ENCODE data around the gene STAC3. TPM values are rescaled to one million over a fixed set of nuclear protein-coding genes. Genes with fewer than 3 reads are reported as not detected.

The STAC3 gene
- total RNA-seq, 2 donors from 2014 or later, result 5.9 to 6.8 TPM

GRCh38 chr12:57221169-57221917, 29.6 kb downstream of the STAC3 start:
- peaks cover 41% of the 10 kb centered on the region for H3K4me1 Mint-ChIP-seq

DNA sequence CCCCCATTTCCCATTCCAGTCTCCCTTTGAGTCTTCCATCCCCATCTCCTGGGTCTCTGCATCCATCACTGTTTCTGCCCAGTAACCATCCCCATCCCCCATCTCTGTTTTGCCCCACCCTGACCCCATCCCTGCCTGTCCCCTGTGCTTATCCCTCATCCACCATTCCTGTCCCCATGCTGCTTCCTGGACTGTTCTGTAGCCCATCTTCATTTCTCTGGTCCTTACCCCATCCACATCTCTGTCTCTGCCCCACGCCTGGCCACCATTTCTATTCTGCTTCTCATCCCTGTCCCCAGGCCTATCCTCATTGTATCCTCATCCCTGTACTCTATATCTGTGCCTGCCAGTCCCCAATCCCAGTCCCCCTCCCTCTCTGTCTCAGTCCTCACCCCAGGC, 30.2 kb downstream of the STAC3 start:
- peaks cover 41% of the 10 kb centered on the region for H3K4me1 Mint-ChIP-seq

More at GRCh38 chr12:57221169-57221917, 29.6 kb downstream of the STAC3 start:
- Histone ChIP-seq H3K9ac (ENCODE audit: extremely low read depth, low read length, poor library complexity, severe bottlenecking) (no peak overlapping the region), H3K27me3 (ENCODE audit: control insufficient read depth, insufficient read depth, low read length, poor library complexity, severe bottlenecking) (peaks cover 98% of the 10 kb centered on the region), H3K9me3 (ENCODE audit: control insufficient read depth, low read length) (no peaks in the 10 kb centered on the region), H3K36me3 (ENCODE audit: control insufficient read depth, insufficient read depth, low read length) (no peaks in the 10 kb centered on the region), H3K4me3 (ENCODE audit: low read length) (no peak overlapping the region), H3K4me1 (ENCODE audit: control insufficient read depth, insufficient read depth, low read length) (peaks cover 4% of the 10 kb centered on the region), H3K27ac (ENCODE audit: low read depth, low read length) (no peak overlapping the region)
- Mint-ChIP-seq H3K27me3 (ENCODE audit: insufficient read depth) (peaks cover 94% of the 10 kb centered on the region), H3K27ac (no peak overlapping the region), H3K9me3 (no peaks in the 10 kb centered on the region), H3K36me3 (ENCODE audit: low read depth) (no peaks in the 10 kb centered on the region), H3K4me3 (no peak overlapping the region)
- 15 to 18% methylated on average over 16 to 24 of the region's 24 CpGs for WGBS, 2 experiments (ENCODE audit: insufficient coverage in 1 of 2, insufficient read length in 1 of 2)
- TF ChIP-seq CTCF (conservative IDR thresholded peaks at IDR 0.05), result no peak
- no peak for DNase-seq

DNA sequence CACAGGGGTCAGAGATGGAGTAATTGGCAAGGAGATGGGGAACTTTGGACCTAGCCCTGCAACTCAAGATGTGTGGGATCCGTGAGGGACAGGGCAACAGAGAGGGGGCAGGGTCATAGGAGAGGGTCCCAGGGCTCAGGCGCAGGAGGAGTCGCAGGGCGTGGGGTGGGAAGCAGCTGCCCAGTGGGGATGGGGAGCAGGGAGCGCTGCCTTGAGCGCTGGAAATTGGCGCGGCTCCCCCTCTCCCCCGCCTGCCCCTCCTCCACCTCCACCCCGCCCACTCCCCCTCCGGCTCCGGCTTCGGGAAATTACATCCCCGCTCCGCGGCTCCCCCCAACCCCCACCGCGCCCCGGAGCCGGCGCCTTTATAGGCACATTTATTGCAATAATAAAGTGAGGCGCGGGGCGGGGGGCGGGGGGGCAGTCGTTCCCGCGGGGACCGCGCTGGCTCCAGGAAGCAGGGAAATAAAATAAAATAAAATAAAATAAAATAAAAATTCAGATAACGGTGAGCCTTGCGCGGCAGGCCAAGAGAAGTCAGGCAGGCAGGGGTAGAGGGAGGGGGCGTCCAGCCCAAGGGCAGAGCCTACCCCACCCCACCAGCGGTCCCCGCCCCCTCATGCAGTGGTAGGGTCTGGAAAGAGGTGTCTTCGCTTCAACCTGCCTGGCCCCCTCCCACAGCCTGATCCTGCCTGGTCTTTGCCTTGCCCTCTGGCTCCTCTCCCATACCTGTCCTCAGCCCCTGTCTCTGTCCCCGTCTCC, 30.8 kb downstream of the STAC3 start:
- Histone ChIP-seq H3K4me3 (ENCODE audit: low read length) (peak overlapping the region; percentile 45), H3K27ac (ENCODE audit: low read depth, low read length) (no peak overlapping the region)
- peak overlapping the region; percentile 30 for H3K4me3 Mint-ChIP-seq

More for the DNA sequence above, 30.2 kb downstream of the STAC3 start:
- no peak overlapping the region for H3K27ac ChIP-seq (ENCODE audit: low read depth, low read length)
- peaks cover 98% of the 10 kb centered on the region for H3K27me3 ChIP-seq (ENCODE audit: control insufficient read depth, insufficient read depth, low read length, poor library complexity, severe bottlenecking)
- H3K4me3 Mint-ChIP-seq, result no peak overlapping the region
- H3K27ac Mint-ChIP-seq, result no peak overlapping the region
- TF ChIP-seq CTCF (conservative IDR thresholded peaks at IDR 0.05), result no peak
- no peaks in the 10 kb centered on the region for H3K9me3 ChIP-seq (ENCODE audit: control insufficient read depth, low read length)
- no peaks in the 10 kb centered on the region for H3K36me3 Mint-ChIP-seq (ENCODE audit: low read depth)
- no peaks in the 10 kb centered on the region for H3K9me3 Mint-ChIP-seq
- no peak overlapping the region for H3K9ac ChIP-seq (ENCODE audit: extremely low read depth, low read length, poor library complexity, severe bottlenecking)
- H3K4me1 ChIP-seq (ENCODE audit: control insufficient read depth, insufficient read depth, low read length), result peaks cover 4% of the 10 kb centered on the region
- no peak overlapping the region for H3K4me3 ChIP-seq (ENCODE audit: low read length)
- WGBS, 2 experiments (ENCODE audit: insufficient coverage in 1 of 2, insufficient read length in 1 of 2), result 67 to 69% methylated on average over 1 of the region's 1 CpG
- no peak for DNase-seq
- peaks cover 94% of the 10 kb centered on the region for H3K27me3 Mint-ChIP-seq (ENCODE audit: insufficient read depth)
- H3K36me3 ChIP-seq (ENCODE audit: control insufficient read depth, insufficient read depth, low read length), result no peaks in the 10 kb centered on the region

More for the DNA sequence above, 30.8 kb downstream of the STAC3 start:
- Mint-ChIP-seq H3K27ac (no peak overlapping the region), H3K9me3 (no peaks in the 10 kb centered on the region), H3K4me1 (peaks cover 41% of the 10 kb centered on the region), H3K27me3 (ENCODE audit: insufficient read depth) (peaks cover 94% of the 10 kb centered on the region), H3K36me3 (ENCODE audit: low read depth) (no peaks in the 10 kb centered on the region)
- Histone ChIP-seq H3K9ac (ENCODE audit: extremely low read depth, low read length, poor library complexity, severe bottlenecking) (no peak overlapping the region), H3K27me3 (ENCODE audit: control insufficient read depth, insufficient read depth, low read length, poor library complexity, severe bottlenecking) (peaks cover 98% of the 10 kb centered on the region), H3K4me1 (ENCODE audit: control insufficient read depth, insufficient read depth, low read length) (peaks cover 4% of the 10 kb centered on the region), H3K36me3 (ENCODE audit: control insufficient read depth, insufficient read depth, low read length) (no peaks in the 10 kb centered on the region), H3K9me3 (ENCODE audit: control insufficient read depth, low read length) (no peaks in the 10 kb centered on the region)
- no peak for DNase-seq
- no peak for TF ChIP-seq CTCF (conservative IDR thresholded peaks at IDR 0.05)
- WGBS, 2 experiments (ENCODE audit: insufficient coverage in 1 of 2, insufficient read length in 1 of 2), result 5 to 18% methylated on average over 6 to 29 of the region's 38 CpGs
